ENCODE measurements around the gene GRIK3.
"Not testable (repeated sequence)": the region's sequence is repeated elsewhere in the genome, so short reads cannot be mapped to it uniquely, and the experiment has no call there.

The GRIK3 gene

DNA sequence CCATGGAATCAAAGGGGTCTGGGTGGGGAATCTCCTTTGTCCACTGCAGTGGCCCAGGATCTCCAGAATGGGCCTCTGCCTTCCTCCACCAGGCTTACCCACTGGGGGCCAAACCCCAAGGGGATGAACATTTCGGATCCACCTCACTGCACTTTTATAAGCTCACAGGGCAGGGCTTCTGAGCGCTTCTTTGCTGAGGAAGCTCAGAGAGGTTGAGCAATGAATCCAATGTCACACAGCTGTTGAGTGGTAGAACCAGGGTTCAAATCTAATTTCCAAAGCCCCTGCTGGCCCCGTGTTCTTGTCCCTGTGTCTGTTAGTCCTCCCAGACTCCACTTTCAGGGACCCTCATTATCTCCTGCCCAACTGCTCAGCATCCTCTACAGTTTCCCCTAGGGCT lies 250.8 kb downstream of the GRIK3 start:
- DNase-seq (ENCODE audit: low spot score) = no peak

DNA sequence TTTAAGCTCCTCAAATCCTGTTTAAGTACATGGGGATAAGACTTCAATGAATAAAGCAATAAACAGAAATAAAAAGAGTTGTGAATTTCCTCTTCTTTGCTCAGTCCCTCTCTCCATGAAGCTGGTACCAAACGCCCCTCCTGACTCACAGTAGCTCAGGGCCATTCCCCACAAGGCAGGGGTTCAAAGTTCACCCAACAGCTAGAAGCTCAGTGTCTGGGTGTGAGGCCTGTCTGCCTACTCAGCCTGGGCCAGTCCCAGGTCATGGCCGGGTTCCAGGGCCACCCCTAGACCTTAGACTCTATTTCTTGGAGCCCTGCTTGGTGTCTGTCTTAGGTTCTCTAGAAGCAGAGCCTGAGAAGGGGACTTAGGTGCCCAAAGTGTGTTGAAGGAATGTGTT lies 251.5 kb downstream of the GRIK3 start:
- DNase-seq (ENCODE audit: low spot score) = no peak

DNA sequence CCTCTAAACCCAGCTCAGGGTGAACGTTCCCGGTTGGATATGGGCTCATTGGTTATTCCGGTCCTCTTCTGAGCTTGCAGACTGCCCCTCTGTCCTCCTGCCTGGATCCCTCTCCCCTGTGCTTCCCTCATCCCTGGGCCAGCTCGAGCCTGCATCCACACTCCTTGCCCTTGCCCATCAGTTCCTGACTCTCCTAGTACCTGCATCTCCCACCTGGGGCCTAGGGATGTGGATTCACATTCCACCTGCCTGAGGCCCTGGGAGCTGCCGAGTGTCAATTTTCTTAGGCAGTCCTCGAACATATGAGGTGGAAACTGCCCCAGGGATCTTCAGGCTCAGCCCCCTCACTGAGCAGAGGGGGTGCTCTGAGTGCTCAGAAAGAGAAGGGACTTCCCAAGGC lies 252.2 kb downstream of the GRIK3 start:
- DNase-seq (ENCODE audit: low spot score) = no peak

DNA sequence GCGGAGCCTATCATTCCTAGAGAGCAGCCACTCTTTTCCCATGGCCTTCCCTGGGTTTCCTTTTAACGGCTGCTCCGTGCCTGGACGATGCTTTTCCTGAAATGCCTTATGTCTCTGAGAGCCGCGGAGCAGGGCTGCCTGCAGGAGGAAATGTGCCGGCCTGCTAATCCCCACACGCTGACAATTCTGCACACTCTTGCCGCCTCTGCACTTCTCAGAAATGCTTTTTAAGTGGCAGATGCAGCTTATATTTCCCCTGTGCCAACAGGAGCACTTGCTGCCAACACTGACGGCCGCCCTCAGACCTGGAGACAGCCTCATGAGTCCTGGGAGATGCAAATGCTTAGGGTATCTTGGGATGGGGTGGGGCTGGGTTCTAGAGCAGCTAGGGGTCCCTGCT lies 253.2 kb downstream of the GRIK3 start:
- DNase-seq (ENCODE audit: low spot score) = no peak

DNA sequence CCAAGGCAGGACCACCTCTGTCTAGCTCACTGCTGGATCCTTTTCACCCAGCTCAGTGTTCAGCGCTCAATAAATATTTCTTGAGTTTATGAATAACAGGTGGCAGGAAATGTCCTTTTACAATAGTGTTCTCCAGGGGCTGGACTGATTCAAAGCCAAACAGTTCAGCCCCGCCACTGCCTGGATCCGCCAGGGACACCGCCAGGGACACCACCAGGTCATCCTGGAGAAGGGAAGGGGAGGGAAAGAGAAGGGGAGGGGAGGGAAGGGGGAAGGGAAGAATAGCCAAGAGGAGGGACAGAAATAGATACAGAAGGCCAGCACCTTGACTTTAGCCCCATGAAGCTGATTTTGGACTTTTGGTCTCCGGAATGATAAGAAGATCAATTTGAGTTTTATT lies 255.6 kb downstream of the GRIK3 start:
- no peak for DNase-seq (ENCODE audit: low spot score)

DNA sequence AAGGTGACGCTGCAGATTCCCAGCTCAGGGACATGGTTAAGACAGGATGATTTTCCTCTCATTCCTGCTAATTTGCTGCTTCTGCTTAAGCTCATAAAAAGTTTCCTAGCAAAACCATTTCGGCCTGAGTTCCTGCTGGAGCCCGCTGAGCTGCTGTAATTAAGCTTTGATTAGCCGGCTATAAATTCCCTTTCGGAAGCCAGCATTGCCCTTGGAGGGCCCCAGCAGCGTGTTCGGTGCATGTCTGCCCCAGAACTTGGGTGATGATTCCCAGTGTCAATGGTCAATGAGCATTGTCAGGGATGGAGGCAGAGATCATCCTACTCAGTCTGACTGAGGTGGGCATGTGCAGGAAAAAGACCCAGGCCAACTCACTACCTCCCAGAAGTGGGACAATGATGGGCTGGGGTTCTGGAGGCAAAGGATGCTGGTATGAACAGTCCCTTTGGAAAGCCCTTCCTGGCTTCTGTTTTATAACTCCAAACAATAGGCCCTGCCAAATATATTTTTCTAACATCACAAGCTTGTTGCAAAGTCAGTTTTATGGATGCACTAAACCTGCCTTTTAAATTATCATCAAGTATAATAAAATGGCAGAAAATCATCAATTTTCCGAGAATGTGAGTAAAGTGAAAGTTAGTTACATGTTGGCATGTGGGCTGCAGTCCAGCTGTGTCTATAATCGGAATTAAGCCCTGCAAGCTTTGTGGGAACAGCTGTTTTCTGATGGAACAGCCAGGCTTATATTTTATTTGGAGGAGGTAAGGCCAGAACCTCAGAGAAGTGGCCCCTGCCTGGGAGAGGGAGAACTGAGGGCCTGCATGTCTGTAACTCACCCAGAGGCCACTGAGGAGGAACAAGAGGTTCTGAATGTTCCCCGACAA lies 257.1 kb downstream of the GRIK3 start:
- no peak for DNase-seq (ENCODE audit: low spot score)

DNA sequence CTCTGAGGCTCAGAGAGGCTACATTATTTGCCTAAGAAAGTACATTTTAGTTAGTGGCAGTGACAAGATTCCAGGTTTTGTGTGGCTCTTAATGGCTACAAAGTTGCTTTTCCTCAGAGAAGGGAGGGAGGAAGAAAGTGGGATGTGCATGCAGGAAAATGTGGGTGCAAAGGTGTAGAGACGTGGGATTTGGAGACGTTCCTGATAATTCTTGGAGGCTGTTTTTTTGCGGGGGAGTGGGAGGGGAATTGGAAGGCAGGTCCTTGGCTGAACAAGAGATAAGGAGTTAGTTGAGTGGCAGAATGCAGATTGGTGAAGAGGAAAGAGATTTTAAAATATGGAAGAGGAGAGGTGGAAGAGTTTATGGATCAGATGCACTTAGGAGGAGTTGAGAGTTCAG lies 258.1 kb downstream of the GRIK3 start:
- no peak for DNase-seq (ENCODE audit: low spot score)

DNA sequence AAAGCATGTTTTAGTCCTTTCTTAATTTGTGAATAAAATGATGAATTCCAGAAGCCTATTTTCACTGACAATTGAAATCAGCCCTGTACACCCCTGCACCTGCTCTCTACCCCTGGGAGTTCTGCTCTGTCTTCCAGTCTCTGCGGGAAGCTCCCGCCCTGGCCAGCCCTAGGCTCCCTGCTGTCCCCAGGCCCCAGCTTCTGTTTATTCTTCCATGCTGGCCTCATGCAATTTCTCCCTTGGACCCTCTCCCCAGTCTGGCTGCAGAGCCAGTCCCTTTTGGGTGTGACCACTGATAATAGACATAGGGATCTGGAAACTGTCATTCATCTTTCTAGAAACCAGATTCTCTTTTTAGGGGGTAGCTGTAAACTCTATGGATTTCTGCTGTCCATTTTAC lies 258.6 kb downstream of the GRIK3 start:
- DNase-seq (ENCODE audit: low spot score) = no peak

DNA sequence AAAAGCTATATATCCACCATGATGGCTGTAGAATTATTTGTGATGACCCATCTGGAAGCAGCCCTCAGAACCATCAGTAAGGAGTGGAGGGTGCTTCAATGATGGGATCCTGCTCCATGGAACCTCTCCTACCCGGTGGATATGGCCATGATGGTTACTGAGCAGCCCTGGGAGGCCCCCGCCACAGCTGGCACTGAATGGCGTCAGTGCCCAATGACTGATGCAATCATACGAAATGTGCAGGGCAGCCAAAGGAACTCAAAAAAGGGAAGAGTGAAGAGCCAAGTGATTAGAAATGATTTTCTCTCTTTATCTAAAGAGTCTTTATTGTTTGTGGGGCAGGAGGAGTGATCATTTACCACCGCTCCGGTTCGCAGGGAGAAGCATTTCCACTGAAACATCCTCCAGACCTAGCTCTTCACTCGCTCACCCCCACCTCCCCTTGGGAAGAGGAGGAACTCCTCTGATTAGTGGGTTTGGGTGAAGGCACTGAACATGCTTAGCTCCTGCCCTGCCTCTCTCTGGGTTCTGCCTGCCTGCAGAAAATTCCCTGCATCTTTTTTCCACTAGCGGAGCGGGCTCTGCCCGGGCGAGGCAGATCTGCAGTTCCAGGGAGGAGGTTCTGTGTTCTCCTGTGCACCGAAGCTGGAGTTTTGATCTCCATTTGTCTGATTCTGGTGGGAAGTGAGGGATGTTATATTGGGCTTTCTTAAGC lies 260.3 kb downstream of the GRIK3 start:
- DNase-seq (ENCODE audit: low spot score) = no peak

DNA sequence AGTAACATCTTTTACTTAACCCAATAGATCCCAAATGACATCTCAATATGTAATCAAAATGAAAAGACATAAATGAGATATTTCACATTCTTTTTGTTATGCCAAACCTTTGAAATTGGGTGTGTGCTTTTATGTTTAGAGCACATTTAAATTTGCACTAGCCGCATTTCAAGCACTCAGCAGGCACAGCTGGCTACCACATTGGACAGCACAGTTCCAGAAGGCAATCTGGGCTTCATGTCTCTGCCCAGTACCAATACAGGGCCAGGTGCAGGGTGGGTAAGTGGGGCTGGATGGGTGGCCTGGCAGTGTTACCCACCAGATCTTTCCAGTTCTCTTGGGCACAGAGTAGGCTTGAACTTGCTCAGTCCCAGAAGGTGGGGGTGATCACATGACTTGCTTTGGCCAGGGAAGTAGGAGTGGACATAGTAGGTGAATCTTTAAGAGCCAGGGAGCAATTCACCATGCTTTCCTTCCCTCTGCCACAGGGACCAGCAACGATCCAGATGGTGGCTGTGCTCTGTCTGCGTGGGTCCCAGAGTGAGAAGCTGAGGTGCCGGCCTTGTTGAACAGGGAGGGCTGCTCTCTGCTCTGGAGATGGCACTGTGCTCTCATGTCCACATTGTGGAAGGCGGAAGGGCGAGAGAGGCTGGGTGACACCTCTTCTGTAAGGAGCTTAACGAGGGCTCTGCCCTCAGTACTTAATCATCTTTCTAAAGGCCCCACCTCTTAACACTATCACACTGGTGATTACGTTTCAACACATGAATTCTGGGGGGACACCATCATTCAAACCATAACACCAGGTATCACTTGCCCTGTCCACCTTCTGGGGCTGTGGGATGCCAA lies 261.4 kb downstream of the GRIK3 start:
- DNase-seq (ENCODE audit: low spot score) = no peak

DNA sequence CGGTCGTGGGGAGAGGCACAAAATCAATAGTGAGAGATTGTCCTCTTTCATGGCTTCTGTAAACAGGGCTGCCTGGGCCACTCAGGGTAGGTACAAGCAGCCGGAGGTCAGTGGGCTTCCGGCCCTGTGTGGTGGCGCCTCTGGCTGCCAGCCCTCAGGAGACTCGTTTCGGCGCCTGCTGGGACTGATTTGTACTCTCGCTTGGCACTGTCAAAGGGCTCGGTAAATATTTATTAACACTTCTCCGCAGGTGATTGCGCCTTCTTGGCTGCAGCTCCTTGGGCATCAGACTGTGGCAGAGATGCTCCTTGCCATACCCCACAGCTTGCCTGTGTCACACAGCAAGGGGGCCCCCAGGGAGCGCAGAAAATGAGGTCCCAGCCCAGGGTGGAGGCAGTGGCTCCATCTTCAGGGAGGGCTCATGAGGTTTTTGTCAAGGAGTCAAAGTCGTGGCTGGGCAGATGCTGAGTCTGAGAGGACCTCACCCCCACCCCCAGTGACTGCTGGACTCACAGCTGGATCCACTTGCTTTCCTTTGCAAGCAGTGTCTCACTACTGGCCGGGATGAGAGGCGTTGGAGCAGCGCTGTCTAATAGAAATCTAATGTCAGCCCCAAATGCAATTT lies 262.5 kb downstream of the GRIK3 start:
- no peak for DNase-seq (ENCODE audit: low spot score)

DNA sequence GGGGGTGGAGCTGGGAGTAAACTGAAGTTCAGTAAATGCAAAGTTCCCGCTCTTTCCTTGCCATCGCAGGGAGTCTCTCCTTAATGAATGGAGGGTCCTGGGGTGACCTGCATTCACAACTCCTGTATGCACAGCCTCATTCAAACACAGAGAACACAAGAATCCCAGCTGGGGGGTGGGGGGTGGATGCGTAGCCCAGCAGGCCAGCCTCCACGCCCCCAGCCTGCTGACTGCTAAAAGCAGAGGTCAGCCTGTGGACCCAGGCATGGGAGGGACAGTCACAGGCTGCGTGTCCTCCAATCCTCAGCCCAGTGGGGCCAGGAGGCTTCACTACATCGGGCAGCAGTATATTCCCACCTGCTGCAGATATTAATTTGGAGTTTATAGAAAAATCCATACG lies 263.1 kb downstream of the GRIK3 start:
- no peak for DNase-seq (ENCODE audit: low spot score)

DNA sequence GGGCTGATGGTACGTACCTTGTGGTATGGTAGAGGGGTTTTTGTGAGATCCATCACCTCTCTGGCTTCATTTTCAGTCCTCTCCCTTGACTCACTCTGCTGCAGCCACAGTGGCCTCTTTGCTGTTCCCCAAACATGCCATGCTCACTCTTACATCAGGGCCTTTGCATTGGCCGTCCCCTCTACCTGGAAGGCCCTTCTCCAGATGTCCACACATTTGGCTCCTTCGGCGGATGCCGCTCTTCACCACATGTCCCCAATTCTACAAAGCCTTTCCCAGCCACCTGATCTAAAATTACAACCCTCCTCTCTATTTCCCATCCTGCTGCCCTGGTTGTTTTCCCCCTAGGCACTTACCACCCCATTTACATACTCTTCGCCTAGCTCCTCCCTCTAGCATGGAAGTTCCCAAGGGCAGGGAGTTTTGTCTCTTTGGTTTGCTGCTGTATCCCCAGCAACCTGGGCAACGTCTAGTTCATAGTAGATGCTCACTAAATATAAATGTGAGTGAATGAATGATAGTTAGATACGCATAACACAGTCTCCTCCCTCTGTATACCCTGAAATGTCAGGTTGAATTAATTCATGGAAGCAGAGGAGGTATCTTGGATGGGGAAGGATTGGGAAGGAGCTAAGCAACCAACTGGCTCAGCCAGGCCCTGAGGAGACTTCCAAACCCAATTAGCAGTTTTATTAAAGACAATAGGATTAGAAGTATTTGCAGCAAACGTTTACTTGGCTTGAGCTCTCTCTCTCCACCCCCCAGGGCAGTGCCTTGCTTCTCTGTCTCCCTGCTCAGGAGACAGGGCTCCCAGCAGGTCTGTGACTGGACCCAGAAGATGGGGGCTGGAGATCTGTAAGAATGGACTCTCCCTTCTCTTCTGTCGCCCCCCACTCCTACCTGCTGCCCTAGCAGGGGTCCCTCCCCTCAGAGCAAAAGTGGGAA lies 264.2 kb downstream of the GRIK3 start:
- DNase-seq (ENCODE audit: low spot score) = no peak

DNA sequence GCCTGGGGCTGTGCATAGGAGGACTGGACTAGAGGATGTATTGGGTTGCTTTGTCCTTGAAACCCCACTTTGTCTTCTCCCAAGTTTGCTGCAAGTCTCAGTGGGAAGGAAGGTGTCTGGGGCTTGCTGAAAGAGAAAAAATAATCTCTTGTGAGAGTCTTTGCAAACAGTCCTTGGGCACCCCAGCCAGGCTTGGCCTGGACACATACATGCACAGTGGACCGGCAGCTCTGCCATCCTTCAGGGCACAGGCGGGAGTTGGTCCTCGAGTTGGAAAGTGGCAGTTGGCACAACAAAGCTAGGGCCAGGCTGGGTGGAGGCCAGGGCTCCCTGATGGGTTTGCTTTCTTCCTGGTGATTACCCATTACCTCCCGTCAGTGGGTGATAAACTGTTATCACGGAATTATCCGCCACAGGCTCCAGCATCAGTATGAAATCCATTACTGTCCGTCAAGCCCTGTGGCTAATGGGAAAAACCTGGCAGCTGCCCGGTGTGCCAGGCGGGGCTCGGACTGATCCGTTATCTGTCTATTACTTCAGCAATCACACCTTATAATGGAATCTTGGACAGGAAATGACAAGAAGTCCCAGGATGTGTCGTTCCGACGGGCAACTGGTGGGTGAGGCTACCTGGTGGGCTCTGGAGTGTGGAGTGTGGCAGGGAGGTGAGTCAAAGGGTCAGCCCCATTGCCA lies 265.7 kb downstream of the GRIK3 start:
- no peak for DNase-seq (ENCODE audit: low spot score)

DNA sequence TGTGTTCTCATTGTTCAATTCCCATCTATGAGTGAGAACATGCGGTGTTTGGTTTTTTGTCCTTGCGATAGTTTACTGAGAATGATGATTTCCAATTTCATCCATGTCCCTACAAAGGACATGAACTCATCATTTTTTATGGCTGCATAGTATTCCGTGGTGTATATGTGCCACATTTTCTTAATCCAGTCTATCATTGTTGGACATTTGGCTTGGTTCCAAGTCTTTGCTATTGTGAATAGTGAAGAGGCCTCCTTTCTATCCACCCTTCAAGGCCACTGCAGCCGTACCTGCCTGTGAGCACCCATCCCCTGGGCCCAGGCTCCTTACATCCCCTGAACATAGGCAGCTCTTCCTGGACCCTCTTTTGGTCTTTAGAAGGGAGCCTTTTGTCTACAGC lies 266.9 kb downstream of the GRIK3 start:
- not testable (repeated sequence) for DNase-seq (ENCODE audit: low spot score)

DNA sequence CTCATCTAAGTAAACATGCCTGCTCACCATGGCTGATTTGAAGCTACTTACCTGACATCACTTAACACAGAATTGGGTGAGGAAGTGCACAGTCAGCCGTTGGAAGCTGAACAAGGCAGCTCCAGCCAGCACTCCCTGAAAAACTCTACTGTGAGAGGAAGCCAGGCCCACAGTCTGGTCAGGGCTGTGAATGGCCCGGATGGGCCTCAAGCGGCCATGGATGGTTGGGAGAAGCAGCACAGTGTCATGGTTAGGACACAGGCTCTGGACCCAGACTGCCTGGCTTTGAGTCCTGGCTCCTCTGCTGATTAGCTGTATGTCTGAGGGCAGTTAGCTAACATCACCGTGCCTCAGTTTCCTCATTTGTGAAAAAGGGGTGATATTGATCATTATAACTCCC lies 267.8 kb downstream of the GRIK3 start:
- DNase-seq (ENCODE audit: low spot score) = no peak

DNA sequence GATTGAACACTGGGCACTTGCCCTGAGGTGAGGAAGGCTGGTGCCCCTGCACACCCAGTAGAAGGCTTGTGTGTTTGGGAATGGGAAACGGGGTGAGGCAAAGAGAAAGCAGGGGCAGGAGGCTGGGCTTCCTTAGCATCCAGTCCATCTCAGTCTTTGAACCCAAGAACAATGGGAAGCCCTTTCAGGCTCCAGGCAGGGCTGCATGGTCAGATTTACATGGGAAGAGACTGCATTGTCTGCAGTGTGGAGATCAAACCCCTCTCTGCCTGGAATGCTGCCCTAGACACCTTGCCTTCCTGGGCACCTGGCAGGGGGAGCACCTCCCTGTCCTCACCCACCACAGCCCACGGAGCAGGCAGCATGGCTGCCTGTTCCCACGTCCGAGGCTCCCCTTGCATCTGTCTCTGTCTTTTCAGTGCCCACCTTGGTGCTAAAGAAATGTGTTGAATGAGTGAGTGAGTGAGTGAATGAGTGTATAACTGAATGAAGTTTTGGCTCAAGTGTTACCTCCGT lies 268.5 kb downstream of the GRIK3 start:
- DNase-seq (ENCODE audit: low spot score) = no peak

DNA sequence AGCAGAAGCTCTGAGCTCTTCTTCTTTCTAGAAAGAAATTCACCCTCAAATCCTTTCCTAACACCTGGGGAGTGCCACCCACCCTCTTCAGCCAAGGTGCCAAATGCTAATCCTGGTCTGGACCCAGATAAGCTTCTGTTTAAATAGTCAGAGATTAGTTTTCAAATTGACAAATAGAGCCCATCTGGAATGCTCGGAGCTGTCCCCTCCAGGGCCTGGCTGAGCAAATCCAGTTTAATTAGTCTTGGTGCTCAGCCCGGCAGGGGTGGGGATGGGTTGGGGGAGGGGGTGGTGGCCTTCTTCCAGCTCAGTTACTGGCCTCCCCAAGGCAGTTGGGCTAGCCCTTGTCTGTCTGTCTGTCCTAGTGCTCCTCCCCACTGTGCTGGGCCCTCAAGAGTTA lies 269.5 kb downstream of the GRIK3 start:
- DNase-seq (ENCODE audit: low spot score) = no peak

DNA sequence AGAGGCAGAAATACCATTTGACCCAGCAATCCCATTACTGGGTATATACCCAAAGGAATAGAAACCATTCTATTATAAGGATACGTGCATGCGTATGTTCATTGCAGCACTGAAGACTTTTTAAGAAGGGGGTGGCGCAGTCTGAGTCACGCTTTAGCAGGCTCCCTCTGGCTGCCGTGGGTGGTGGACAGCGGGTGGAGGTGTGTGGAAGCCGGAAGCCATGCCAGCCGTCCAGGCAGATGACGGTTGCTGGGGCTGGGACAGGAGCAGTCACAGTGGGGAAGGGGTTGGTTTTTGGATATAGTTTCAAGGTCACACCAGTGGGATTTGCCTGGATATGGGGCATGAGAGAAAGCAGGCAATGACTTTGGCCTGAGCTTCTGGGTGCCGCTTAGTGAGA lies 270.5 kb downstream of the GRIK3 start:
- no peak for DNase-seq (ENCODE audit: low spot score)

DNA sequence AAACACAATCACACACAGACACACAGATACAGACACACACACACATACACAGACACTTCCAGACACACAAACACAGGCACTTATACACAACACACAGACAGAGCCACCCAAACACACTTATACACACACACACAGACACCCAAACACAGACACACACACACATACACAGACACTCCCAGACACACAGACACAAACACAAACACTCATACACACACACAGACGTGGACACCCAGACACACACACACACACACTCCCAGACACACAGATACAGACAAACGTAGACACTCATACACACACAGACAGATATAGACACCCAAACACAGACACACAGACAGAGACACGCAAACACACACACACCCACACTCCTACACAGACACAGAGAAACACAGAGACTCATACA lies 272.1 kb downstream of the GRIK3 start:
- DNase-seq (ENCODE audit: low spot score) = no peak

All from hematopoietic multipotent progenitor cell treated with erythropoietin and hydrocortisone succinate and interleukin-3 and kit ligand, for 15 days (in vitro differentiated cells).